Measurements from ENCODE around the gene CASP5.

DNA sequence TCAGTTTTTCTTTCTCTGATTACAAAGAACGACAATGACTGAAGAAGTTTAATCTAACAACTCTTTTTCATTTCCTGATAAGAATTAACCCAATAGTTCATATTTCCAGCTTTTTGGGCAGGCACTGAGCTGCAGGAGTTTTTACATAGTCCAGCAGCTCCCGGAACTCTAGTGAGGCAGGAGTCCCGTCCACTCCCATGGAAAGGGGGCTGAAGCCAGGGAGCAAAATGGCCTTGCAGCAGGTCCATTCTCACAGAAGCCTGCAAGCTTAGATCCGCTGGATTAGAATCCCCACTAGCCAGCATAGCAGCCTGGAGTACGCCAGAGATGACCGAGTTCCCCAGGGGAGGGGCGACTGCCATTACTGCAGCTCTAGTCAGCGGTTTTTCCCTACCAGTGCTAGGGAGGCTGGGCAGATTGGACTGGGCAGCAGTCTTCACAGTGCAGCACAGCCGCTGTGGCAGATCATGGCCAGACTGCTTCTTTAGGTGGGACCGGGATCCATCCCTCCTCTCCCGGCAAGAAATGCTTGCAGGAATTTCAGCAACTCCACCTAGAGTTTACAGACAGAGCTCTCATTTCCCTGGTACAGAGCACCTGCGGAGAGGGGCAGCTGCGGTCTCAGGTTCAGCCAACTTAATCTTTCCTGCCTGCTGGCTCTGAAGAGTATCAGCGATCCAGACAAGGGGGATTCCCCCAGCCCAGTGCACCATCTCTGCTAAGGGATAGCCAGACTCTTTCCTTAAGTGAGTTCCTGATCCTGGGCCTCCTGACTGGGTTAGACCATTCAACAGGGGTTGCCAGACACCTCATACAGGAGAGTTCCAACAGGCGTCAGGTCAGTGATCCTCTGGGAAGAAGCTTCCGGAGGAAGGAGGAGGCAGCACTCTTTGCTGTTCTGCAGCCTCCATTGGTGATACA is 53.9 kb downstream of the CASP5 start:
- TF ChIP-seq, protein P1, sequence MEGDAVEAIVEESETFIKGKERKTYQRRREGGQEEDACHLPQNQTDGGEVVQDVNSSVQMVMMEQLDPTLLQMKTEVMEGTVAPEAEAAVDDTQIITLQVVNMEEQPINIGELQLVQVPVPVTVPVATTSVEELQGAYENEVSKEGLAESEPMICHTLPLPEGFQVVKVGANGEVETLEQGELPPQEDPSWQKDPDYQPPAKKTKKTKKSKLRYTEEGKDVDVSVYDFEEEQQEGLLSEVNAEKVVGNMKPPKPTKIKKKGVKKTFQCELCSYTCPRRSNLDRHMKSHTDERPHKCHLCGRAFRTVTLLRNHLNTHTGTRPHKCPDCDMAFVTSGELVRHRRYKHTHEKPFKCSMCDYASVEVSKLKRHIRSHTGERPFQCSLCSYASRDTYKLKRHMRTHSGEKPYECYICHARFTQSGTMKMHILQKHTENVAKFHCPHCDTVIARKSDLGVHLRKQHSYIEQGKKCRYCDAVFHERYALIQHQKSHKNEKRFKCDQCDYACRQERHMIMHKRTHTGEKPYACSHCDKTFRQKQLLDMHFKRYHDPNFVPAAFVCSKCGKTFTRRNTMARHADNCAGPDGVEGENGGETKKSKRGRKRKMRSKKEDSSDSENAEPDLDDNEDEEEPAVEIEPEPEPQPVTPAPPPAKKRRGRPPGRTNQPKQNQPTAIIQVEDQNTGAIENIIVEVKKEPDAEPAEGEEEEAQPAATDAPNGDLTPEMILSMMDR (IDR thresholded peaks at IDR 0.05): no peak
- TF ChIP-seq POLR2A (IDR thresholded peaks at IDR 0.05) (no peak), POLR2AphosphoS5 (IDR thresholded peaks at IDR 0.05) (no peak)
